Measurements from ENCODE around the gene PIK3CD.
"Not testable (repeated sequence)": the region's sequence is repeated elsewhere in the genome, so short reads cannot be mapped to it uniquely, and the experiment has no call there.

The PIK3CD gene

GRCh38 chr1:9711466-9712020 lies 60.0 kb downstream of the PIK3CD start:
- DNase-seq, result no peak
- Histone ChIP-seq H3K27ac (no peak overlapping the region), H3K27me3 (ENCODE audit: insufficient read depth, low read depth, severe bottlenecking) (no peaks in the 10 kb centered on the region), H3K36me3 (no peaks in the 10 kb centered on the region), H3K9me3 (ENCODE audit: severe bottlenecking) (no peaks in the 10 kb centered on the region), H3K4me3 (ENCODE audit: low read depth, low read length) (no peak overlapping the region)
- TF ChIP-seq CTCF (IDR thresholded peaks at IDR 0.05; ENCODE audit: low read depth, low read length), result no peak

- H3K27me3 ChIP-seq (ENCODE audit: insufficient read depth, low read depth, severe bottlenecking); H3K36me3 ChIP-seq; H3K27ac ChIP-seq; H3K4me3 ChIP-seq (ENCODE audit: low read depth, low read length); DNase-seq; H3K9me3 ChIP-seq (ENCODE audit: severe bottlenecking): not testable (repeated sequence)
These were observed 61.2 kb downstream of the PIK3CD start for GRCh38 chr1:9712767-9713166.

- no peak for DNase-seq
- H3K4me3 ChIP-seq (ENCODE audit: low read depth, low read length), result no peak overlapping the region
- H3K27me3 ChIP-seq (ENCODE audit: insufficient read depth, low read depth, severe bottlenecking), result no peaks in the 10 kb centered on the region
- H3K36me3 ChIP-seq, result no peaks in the 10 kb centered on the region
- H3K9me3 ChIP-seq (ENCODE audit: severe bottlenecking), result no peaks in the 10 kb centered on the region
- no peak overlapping the region for H3K27ac ChIP-seq
- TF ChIP-seq CTCF (IDR thresholded peaks at IDR 0.05; ENCODE audit: low read depth, low read length), result no peak
These were observed 62.8 kb downstream of the PIK3CD start for GRCh38 chr1:9714257-9714718.

- no peak for DNase-seq
- Histone ChIP-seq H3K36me3 (no peaks in the 10 kb centered on the region), H3K27ac (no peak overlapping the region), H3K9me3 (ENCODE audit: severe bottlenecking) (no peaks in the 10 kb centered on the region), H3K4me3 (ENCODE audit: low read depth, low read length) (no peak overlapping the region), H3K27me3 (ENCODE audit: insufficient read depth, low read depth, severe bottlenecking) (no peaks in the 10 kb centered on the region)
- TF ChIP-seq CTCF (IDR thresholded peaks at IDR 0.05; ENCODE audit: low read depth, low read length), result no peak
These were observed 64.2 kb downstream of the PIK3CD start for GRCh38 chr1:9715536-9716226.

- H3K27ac ChIP-seq, result no peak overlapping the region
- DNase-seq, result no peak
- no peak for TF ChIP-seq CTCF (IDR thresholded peaks at IDR 0.05; ENCODE audit: low read depth, low read length)
These were observed 65.1 kb downstream of the PIK3CD start for GRCh38 chr1:9716404-9717192.

More at GRCh38 chr1:9716404-9717192, 65.1 kb downstream of the PIK3CD start:
- Histone ChIP-seq H3K4me3 (ENCODE audit: low read depth, low read length) (no peak overlapping the region), H3K27me3 (ENCODE audit: insufficient read depth, low read depth, severe bottlenecking) (no peaks in the 10 kb centered on the region), H3K9me3 (ENCODE audit: severe bottlenecking) (no peaks in the 10 kb centered on the region), H3K36me3 (no peaks in the 10 kb centered on the region)

Measured in WERI-Rb-1 (cell line).